ENCODE results near the gene VTN. TPM values are rescaled to one million over a fixed set of nuclear protein-coding genes. Genes with fewer than 3 reads are reported as not detected.

Gene VTN
- polyA plus RNA-seq, 1 donor, result 0.32 TPM

DNA sequence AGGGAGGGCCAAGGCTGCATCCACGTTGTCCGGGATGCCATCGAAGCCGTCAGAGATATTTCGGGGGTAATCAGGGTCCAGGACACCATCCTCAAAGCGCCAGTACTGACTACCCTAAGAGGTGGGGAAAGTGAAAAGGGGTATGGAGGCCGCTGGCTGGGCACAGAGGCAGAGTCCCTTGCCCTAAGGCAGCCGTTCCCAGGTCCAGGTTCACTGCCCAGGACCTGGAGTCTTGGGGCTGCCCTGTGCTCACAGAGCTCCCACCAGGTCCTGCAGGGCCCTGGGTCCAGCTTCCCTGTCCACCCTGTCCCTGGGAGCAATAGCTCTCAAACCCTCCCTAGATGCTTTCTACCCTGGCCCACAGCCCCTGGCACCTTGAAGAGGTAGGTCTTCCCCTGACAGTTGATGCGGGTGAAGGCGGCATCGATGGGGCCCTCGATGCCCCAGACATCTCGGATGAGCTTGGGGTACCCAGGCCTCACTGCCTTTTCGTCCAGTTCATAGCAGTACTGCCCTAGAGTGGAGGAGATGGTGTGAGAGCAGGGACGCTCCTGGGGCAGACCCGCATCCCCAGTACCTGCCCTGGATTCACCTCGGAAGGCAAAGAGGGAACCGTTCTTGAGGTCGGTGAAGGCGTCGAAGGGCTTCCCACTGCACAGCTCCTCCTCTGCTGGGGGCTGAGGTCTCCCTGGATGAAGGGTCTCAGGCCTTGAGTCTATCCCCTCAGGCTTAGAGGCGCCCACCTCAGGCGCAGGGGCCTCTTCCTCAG is 1.0 kb downstream of the VTN start:
- DNase-seq (ENCODE audit: low read depth), result no peak

DNA sequence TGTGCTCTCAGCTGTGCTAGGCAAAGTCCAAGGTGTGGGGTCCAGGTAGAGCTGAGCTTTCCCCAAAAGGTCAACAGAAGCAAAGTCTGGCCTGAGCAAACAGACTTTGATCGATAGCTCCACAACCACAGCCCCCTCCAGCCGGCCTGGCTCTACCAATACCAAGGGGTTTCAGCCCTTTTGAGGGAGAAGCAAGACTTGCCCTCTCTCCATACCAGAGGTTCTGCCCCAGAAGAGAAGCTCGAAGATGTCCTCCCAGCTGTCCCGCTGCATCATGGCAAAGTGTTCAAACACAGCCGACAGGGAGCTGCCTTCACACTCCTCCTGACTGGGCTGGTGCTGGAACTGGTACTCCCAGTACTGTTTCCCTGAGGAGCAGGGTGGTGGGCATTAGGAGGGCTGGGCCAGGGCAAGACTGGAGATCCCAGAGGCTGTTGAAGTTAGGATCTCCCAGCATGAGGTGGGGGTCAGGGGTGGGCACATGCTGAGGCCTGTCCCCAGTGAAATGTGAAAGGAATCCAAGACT is 1.7 kb downstream of the VTN start:
- no peak for DNase-seq (ENCODE audit: low read depth)

DNA sequence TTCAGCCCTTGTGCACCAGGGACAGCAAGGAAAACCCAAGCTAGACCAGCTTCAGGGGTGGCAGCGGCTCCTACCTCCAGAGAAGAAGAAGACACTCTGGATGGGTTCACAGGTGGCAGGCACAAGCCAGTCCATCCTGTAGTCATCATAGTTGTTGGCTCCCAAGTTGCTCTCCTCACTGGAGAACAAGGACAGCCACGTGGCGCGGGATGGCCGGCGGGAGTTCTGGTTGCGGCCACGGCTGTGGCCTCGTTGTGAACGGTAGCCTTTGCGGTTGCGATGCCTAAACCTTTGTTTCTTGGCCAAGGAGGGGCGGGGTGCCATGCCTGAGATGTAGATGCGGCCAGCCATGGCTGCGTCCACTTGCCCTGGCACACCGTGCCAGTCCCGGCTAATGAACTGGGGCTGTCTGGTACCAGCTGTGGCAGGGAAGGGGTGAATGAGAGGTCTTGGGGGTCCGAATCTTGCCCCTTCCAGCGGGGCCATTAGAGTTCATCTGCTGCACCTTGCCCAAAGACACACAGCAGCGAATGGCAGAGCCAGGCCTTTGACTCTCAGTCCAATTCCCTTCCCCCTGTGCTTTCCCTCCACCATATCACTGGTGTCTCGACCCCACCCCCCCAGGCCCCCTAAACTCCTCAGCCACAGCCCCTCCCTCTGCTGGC is 2.3 kb downstream of the VTN start:
- DNase-seq (ENCODE audit: low read depth), result no peak

DNA sequence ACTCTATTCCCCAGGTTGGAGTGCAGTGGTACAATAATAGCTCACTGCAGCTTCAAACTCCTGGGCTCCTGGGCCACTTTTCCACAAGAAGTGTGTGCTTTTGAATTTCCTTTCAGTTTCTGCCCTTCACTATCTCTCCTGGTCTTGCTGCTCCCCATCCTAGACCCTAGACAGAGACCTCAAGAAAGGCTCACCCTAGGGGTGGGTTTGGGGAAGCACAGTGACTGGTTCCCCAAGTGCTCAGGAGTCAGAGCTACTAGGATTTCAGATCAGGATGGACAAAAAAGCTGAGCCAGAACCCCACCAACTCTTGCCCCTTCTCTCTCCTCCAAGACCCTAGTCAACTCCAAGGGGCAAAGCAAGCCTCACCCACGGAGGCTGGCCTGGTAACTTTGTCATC is 3.5 kb downstream of the VTN start:
- DNase-seq (ENCODE audit: low read depth), result no peak

DNA sequence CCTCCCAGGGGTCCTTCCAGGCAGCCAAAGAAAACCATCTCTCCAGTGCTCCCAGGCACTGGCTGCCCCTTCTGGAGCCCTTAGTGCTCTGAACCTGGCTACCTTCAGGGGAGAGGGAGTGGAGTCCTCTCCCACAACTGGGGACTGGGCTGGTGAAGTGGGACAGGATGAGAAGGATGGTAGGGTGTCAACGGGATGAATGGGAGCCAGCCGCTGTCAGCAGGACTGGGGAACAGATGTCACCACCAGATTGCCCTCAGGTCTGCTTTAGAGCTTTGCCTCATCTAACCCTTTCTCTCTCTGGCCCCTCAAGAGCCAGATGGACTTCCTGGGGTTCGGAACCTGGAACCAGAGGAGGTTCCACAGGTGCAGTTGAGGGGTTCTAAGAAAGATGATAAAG is 4.6 kb downstream of the VTN start:
- DNase-seq (ENCODE audit: low read depth), result no peak

DNA sequence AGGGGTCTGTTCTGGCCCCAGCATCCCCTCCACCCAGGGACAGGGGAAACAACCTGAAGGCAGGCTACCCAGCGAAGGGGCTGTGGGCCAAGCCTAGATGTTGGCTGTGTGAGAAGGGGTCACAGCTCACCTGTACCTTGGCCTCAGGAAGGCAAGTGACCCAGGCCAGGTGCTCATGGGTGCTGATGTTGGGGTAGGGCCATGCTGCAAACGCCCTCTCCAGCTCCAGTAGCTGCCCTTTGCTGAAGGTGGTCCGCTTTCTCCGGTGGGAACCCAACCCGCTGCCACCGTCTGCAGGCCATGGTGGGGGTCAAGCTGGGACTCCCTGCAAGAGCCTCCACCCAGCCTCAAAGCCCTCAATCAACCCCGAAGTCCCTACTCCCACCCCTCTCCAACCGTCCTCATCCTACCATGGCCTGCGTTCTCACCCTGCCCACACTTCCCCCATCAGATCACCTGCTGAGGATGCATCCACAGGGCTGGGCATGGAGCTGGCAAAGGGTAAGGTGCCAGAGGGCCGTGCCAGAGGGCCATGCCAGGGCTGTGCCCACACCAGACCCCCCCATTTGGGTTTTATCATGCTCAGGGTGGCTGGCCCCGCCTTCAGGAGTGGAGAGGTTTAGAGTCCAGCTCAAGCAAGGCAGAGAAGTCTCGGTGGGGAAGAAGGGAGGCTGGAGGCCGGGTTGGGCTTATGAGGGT is 5.3 kb downstream of the VTN start, which contains the start of gene SEBOX:
Gene SEBOX (minus strand): TSS at position 535 of the 699 bp plus-strand sequence. CDS start 48 bp downstream, at position 487.
- no peak for DNase-seq (ENCODE audit: low read depth)

DNA sequence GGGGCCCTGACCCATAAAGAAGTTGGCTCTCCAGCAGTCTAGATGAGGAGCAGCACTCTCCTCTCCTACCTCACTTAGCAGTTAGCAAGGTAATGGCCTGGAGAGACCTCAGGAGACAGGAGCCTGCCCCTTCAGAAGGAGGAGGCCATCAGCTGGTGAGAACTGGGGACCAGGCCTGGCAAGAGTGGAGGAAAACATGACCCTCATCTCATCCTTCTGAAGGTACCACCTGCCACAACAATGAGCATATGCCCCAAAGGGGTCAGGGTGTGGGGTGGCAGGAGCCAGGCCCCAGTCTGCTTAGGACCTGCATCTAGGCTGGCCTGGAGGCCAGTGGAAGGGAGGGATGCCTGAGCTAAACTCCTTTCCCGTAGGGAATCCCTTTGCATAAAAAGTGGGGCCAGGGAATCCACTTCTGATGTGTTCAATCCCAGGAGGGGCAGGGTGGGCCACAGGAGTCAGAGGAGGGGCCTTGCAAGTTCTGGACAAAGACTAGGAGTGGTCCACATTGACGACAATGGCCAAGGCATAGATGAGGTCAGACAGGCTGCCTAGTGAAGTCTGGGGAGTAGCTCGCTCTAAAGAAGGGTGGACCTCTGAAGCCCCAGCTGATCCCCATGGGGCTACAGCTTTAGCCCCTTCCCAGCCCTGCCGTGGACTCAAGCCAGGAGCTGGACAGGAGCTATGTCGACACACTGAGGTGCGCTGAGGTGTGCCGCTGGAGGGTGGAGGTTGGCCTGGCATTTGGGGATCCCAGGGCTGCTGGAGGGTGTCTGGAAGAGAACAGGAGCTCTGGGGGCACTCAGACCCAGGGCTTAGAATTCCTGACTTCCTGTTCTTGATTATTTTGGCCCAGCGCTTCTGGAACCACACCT is 6.1 kb downstream of the VTN start:
- no peak for DNase-seq (ENCODE audit: low read depth)

DNA sequence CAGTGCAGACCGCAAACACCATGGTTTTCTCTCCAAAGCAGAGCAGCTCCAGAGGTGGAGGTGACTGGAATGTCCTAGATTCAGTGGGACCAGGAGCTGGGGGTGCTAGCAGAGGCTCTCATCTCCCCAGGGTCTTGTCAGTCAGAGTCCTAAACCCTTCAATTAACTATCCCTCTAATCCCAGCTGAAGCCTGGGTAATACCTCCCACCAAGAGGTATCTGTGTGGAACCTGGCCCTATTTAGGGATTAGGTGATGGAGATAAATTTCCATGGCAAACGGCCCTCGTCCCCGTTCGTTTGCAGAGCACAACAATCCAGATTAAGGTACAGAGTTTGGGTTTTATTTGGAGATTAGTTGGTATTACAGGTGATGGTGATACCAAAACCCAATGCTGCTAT is 6.9 kb downstream of the VTN start:
- DNase-seq (ENCODE audit: low read depth), result no peak

DNA sequence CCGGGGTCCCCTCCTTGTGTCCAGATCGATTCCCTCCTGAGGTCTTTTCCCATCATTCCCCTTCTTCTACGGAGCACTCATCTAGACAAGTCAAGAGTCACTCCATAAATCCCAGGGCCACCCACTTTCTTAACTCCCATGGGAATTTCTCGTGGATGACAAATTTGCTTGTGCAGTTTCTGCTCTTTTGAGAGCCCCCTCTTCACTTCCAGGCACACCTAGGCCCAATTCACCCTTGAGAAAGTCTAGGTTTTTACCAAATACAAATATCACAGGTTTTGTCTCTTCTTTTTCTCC is 12.3 kb downstream of the VTN start:
- no peak for DNase-seq (ENCODE audit: low read depth)

DNA sequence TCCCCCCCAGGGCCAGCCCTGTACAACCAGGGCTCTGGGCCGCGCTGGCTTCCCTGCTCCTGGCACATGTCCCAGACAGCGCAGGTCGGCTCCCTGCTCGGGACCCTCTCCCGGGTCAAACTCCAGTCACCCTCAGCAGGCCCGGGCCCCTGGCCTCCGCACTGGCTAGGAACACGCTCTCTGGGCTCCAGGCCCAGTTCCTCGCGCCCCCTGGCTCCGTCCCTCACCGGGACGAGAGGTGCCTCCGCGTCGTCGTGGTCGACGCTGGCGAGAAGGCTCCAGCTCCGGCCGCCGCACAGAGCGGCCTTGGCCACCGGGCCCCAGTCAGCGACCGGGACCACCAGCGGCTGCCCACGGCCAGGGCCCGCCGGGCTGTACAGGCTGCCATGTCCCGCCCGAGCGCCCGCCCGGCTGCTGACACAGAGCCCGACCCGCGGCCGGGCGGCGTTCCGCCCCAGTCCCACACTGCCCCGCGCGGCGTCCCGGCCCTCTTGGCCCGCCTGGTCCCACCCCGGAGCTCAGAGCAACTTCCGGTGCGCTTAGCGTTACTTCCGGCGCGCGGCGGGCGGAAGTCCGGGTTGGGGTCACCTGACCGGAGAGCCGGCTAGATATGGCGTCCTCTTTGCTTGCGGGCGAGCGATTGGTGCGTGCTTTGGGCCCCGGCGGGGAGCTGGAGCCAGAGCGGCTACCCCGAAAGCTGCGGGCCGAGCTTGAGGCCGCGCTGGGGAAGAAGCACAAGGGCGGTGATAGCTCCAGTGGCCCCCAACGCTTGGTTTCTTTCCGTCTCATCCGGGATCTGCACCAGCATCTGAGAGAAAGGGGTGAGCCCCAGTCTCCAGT is 12.8 kb downstream of the VTN start, which contains the start of gene POLDIP2:
Gene POLDIP2 (minus strand): TSS at position 467 of the 840 bp plus-strand sequence. CDS start 79 bp downstream, at position 388.
- DNase-seq (ENCODE audit: low read depth), result peak; percentile 83

DNA sequence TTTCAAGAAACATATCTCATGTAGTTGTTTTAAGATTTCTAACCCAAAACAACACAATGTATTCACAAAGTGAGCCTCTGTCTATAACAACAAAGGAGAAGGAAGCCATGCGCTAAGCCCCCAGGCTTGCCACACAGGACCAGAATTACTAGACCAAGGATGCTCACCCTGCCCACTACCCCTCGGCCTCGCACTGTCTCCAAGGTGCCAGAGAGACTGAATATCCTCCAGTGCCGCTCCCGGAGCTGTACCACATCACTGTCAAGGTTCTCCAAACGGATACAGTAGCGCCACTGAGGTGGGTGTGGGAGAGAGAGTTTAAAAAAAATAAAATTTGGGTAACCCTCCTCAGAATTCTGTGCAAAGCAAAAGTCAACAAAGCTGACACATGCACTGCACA is 19.8 kb downstream of the VTN start:
- DNase-seq (ENCODE audit: low read depth), result no peak

DNA sequence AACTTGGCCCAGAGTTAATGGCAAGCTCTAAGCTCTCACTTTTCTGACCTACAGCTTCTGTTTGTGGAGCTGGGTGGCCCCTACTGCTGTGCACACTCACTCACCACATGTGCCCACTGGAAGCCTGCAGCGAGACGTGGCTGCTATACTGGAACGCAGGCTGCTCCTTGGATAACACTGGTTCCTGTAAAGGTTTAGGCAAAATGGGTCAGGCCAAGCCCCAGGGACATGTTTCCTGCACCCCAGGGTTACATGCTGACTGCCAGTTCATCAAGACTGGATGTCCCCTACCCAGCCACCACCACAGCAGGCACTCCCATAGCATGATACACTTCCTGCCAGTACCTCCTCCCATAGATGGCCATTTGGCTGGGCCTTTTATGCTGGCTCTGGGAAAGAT is 21.1 kb downstream of the VTN start:
- no peak for DNase-seq (ENCODE audit: low read depth)

DNA sequence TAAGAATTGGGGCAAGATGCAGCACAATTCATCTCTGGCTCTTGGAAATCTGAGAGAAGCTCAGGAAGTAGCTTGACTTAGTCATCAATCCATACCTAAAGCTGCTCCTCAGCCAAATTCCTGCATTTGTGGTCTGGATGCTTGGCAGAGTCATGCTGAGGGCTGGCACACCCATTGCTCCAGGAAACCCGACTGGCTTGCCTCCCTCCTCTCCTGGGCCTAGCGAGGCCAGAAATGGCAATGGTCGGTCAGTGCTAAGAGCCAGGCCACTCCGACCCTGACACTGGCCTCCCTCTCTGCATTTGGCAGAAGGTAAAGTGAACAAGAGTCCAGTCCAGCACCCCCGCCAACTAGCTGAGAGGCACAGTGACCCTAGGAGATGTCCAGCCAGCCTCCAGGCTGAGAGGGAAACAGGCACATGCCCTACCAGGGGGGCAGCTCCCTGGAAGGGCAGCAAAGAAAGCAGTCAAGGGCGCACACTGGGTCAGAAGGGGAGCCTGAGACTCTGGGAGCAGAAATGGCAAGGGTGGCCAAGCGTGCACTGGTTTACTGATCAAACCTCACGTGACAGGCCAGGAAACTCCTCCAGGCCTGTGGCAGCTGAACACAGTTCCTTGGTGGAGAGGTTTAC is 22.7 kb downstream of the VTN start:
- no peak for DNase-seq (ENCODE audit: low read depth)

DNA sequence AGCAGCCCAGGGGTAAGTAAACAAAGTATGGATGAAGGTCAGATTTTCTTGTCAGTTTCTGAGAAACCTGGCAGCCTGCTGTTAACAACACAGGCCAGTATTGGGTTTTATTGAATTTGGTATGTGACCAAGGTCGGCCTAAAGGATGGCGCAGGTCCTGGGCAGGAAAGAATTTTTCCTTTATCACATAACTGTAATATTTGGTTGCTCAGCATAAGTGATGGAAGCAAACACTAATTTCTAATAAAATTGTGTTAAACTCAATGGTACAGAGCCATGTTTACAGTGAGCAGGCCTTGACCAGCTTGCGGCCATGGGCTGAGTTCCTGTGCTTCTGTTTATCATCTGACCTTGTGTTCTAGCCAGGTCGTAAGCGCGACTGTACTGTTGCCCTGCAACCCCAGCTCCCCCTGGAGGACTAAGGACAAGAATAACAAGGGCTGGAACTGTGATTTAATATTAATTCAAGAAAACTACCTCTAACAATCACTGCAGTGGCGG is 23.3 kb downstream of the VTN start:
- no peak for DNase-seq (ENCODE audit: low read depth)

DNA sequence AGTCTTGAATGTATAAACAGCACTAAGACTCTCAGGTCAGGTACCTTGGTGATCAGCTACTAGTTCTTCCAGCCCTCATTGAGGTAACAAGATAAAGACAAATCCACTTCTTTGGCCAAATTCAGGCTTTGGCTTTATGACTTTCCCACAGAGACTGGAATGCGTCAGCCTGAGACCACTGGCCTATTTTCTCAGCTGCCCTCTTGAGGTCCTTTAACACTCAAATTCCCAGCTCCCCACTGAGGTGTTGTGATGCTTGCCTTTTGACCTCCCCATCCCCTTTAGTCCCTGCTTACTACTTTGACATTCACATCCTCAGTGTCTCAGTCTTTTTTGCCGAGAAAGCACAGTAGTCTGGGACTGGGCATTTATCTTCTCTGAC is 23.9 kb downstream of the VTN start:
- no peak for DNase-seq (ENCODE audit: low read depth)

DNA sequence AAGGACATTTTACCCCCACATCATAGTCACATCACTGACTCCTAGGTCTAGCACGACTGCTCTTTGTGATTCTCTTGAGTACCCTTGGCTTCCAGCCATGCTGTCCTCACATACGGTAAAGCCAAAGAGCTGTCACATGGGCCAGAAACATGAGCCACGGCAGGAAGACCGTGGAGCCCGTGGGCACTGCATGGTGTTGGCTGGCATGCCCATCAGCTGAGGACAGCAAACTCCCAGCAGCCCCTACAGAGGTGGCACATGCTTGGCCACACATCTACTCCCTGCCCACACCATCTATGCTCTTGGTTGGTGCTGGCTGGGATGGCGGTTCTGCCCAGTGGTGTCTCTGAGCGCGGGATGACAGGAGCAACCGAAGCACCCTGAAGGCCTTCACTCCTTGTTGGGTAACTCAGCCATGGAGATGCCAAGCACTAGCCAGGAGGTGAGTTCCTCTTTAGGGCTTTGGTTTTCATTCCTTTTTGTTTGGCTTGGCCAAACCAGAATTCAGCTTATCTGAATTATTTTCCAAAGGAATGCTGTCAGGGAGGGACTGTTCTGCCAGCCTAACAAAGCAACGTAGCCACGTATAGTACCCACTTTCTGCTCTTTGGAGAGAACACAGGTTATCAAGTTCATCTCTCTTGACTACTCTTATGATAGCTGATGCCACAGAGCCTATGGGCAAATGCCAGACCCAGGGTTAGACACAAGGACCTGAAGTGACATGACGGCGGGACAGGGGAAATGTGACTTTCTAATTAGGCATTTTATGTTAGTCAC is 24.5 kb downstream of the VTN start:
- no peak for DNase-seq (ENCODE audit: low read depth)

DNA sequence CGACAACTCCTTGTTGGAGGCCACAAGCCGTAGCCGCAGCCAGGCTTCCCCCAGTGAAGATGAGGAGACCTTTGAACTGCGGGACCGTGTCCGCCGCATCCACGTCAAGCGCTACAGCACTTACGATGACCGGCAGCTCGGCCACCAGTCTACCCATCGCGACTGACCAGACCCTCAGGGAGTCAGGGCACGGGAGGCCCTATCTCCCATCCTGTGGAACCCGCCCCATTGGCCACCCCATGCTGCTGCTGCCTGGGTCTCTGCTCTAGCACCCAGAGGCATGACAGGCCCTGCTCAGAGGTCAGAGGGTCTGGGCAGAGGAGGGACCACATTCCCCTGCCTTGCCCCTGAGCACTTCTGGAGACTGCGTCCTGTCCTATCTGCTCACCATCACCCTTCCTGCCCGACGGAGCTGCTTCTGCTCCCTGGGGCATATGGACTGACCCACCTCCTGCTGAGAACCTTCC is 25.6 kb downstream of the VTN start:
- no peak for DNase-seq (ENCODE audit: low read depth)

DNA sequence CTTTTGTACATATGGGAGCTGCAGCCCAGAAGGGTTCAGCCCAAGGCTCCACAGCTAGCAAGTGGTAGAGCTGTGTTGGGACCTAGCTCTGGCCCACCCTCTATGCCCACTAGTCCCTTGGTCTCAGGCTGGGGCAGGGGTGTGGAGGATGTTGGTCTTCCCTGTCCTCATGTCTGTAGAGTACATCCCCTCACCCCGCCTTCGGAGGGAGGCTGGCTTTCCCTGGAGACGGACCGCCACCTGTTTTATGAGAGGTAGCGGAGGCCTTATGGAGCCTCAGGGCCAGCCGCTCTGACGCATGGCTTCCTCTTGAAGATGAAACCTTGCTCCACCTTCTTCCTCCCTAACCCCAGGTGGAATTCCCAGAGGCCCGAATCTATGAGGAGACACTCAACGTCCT is 26.1 kb downstream of the VTN start:
- no peak for DNase-seq (ENCODE audit: low read depth)

DNA sequence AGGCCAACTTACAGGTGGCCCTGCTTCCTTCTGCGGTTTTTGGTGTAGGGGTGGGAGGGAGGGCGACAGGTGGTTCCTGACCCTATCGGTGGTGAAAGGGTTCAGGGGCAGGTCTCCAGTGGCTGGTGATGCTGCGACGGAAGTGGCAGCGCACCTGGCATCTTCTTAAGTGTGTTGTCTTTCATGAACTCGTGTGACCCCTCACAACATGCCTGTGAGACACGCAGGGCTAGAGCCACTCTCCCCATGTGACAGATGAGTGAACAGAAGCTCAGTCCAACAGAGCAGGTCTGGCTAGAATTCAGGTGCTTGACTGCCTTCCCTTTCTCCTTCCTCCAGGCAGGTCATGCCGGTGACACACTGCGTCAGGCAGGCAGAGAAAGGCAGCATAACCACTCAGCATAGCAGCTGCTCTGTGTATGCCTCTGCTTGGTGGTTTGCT is 26.6 kb downstream of the VTN start:
- no peak for DNase-seq (ENCODE audit: low read depth)
